SK-N-SH (cell line): ENCODE measurements around the gene DPH7. TPM values are rescaled to one million over a fixed set of nuclear protein-coding genes. Genes with fewer than 3 reads are reported as not detected.
"Not testable (repeated sequence)": the region's sequence is repeated elsewhere in the genome, so short reads cannot be mapped to it uniquely, and the experiment has no call there.

Experiments
- CTCF ChIA-PET: fragments of 300-600, 350-600 bp; formaldehyde crosslinking; extraction: SDS; loops from one replicate; lab custom pipeline; 2021; lab: Yijun Ruan, JAX
- POLR2A ChIA-PET: fragments of 350-600 bp; sonication (Branson Sonifier 250); formaldehyde crosslinking; extraction: SDS; loops from one replicate; lab custom pipeline; 2020; ENCODE audit warnings: antibody characterized with exemption, inconsistent platforms; lab: Yijun Ruan, JAX
- DNase-seq: peaks from one replicate; pipeline ENCODE4 v3.0.0; 2012
- H2AFZ ChIP-seq: fragments of 200-600 bp; sonication (generic); 2 replicates; pipeline ENCODE4 v1.8.1; 2016; ENCODE audit warnings: antibody characterized with exemption, mild to moderate bottlenecking, low read depth
- H3F3A ChIP-seq: fragments of 200-600 bp; sonication (generic); replicated peaks from 2 replicates; pipeline ENCODE3; 2016; ENCODE audit warnings: antibody characterized with exemption, mild to moderate bottlenecking; ENCODE audit not compliant: insufficient read depth
- H3K27ac ChIP-seq, 2 experiments: fragments of 200-500 bp in 1 of 2; fragments of 200-600 bp in 1 of 2; sonication (Bioruptor generic) in 1 of 2; sonication (generic), shearing (Covaris generic) in 1 of 2; 2 replicates each; pipeline versions ENCODE4 v1.5.1 to v1.6.1; 2014 to 2016; ENCODE audit warnings: low read depth in 2 of 2, inconsistent platforms in 1 of 2, low read length in 1 of 2, mild to moderate bottlenecking in 1 of 2, mixed read lengths in 1 of 2
- H3K27me3 ChIP-seq: fragments of 200-600 bp; sonication (generic), shearing (Covaris generic); 2 replicates; pipeline ENCODE4 v1.6.1; 2016; ENCODE audit warnings: mixed run types; ENCODE audit not compliant: insufficient read depth
- H3K36me3 ChIP-seq, 2 experiments: fragments of 200-500 bp in 1 of 2; fragments of 200-600 bp in 1 of 2; sonication (Bioruptor generic) in 1 of 2; sonication (generic) in 1 of 2; replicated peaks in 1 of 2; 2 replicates each; pipeline versions ENCODE3 to v1.5.1; 2014 to 2016; ENCODE audit warnings: low read length in 1 of 2, mild to moderate bottlenecking in 1 of 2; ENCODE audit not compliant: insufficient read depth in 2 of 2, control insufficient read depth in 1 of 2
- H3K4me1 ChIP-seq, 2 experiments: fragments of 200-500 bp in 1 of 2; fragments of 200-600 bp in 1 of 2; sonication (Bioruptor generic) in 1 of 2; sonication (generic), shearing (Covaris generic) in 1 of 2; 2 replicates each; pipeline versions ENCODE4 v1.5.1 to v1.6.1; 2014 to 2016; ENCODE audit warnings: low read depth in 1 of 2, low read length in 1 of 2, mixed run types in 1 of 2; ENCODE audit not compliant: insufficient read depth in 2 of 2, control insufficient read depth in 1 of 2
- H3K4me2 ChIP-seq: fragments of 200-600 bp; sonication (generic), shearing (Covaris generic); 2 replicates; pipeline ENCODE4 v1.6.1; 2017; ENCODE audit warnings: mixed run types
- H3K4me3 ChIP-seq, 2 experiments: fragments of 200-500 bp in 1 of 2; fragments of 200-600 bp in 1 of 2; sonication (Bioruptor generic) in 1 of 2; sonication (generic), shearing (Covaris generic) in 1 of 2; 2 replicates each; pipeline versions ENCODE4 v1.5.1 to v1.8.1; 2014 to 2016; ENCODE audit warnings: low read depth in 2 of 2, inconsistent platforms in 1 of 2, low read length in 1 of 2, mild to moderate bottlenecking in 1 of 2, mixed read lengths in 1 of 2, moderate library complexity in 1 of 2
- H3K79me2 ChIP-seq: fragments of 200-600 bp; sonication (generic); 2 replicates; pipeline ENCODE4 v1.8.1; 2017; ENCODE audit warnings: mild to moderate bottlenecking; ENCODE audit not compliant: insufficient read depth
- H3K9ac ChIP-seq: fragments of 200-600 bp; sonication (generic); 2 replicates; pipeline ENCODE4 v1.6.1; 2017; ENCODE audit warnings: mixed run types
- H3K9me2 ChIP-seq: fragments of 200-600 bp; sonication (generic); 2 replicates; pipeline ENCODE4 v1.6.1; 2017; ENCODE audit warnings: mixed run types
- H3K9me3 ChIP-seq: fragments of 200-600 bp; sonication (generic); 2 replicates; pipeline ENCODE4 v1.6.1; 2017; ENCODE audit warnings: mixed run types, mild to moderate bottlenecking, moderate library complexity
- H4K20me1 ChIP-seq: fragments of 200-600 bp; sonication (generic); 2 replicates; pipeline ENCODE4 v1.6.1; 2017; ENCODE audit warnings: mild to moderate bottlenecking, mixed run types; ENCODE audit not compliant: insufficient read depth
- CHD2 ChIP-seq: fragments of 150-350 bp; IDR thresholded peaks from 2 replicates; pipeline ENCODE4 v1.6.1; 2018; ENCODE audit warnings: low read length; ENCODE audit not compliant: partially characterized antibody
- CTCF ChIP-seq: fragments of 200-600 bp; sonication (generic); IDR thresholded peaks from 2 replicates; pipeline ENCODE4 v1.6.1; 2017; ENCODE audit warnings: antibody characterized with exemption, mild to moderate bottlenecking, moderate library complexity
- ELF1 ChIP-seq: IDR thresholded peaks from 2 replicates; pipeline ENCODE4 v1.4.0; 2012
- EZH2phosphoT487 ChIP-seq: fragments of 200-600 bp; sonication (generic); IDR thresholded peaks from 2 replicates; pipeline ENCODE4 v1.6.1; 2017; ENCODE audit warnings: low read depth, mixed run types, mild to moderate bottlenecking, antibody characterized with exemption, moderate library complexity, borderline replicate concordance
- FOSL2 ChIP-seq: IDR thresholded peaks from 2 replicates; pipeline ENCODE4 v1.4.0; 2012; ENCODE audit warnings: low read depth, mild to moderate bottlenecking, moderate library complexity, borderline replicate concordance
- MEF2A ChIP-seq: IDR thresholded peaks from 2 replicates; pipeline ENCODE4 v1.4.0; 2012; ENCODE audit warnings: low read depth, borderline replicate concordance
- NRF1 ChIP-seq: IDR thresholded peaks from 2 replicates; pipeline ENCODE4 v1.6.1; 2012; ENCODE audit warnings: low read depth, mild to moderate bottlenecking, low read length
- RAD21 ChIP-seq: IDR thresholded peaks from 2 replicates; pipeline ENCODE4 v1.6.1; 2012; ENCODE audit warnings: mild to moderate bottlenecking, low read length
- RCOR1 ChIP-seq: fragments of 150-350 bp; IDR thresholded peaks from 2 replicates; pipeline ENCODE4 v1.6.1; 2017; ENCODE audit warnings: antibody characterized with exemption, low read length
- REST ChIP-seq: IDR thresholded peaks from 2 replicates; pipeline ENCODE4 v1.6.1; 2012; ENCODE audit warnings: mild to moderate bottlenecking, low read depth, low read length, moderate library complexity
- RFX5 ChIP-seq: IDR thresholded peaks from 2 replicates; pipeline ENCODE4 v1.6.1; 2012; ENCODE audit warnings: mild to moderate bottlenecking, improper control_type of control experiment, low read length
- RXRA ChIP-seq: IDR thresholded peaks from 2 replicates; pipeline ENCODE4 v1.4.0; 2012; ENCODE audit warnings: low read depth, mild to moderate bottlenecking, borderline replicate concordance
- TCF12 ChIP-seq: IDR thresholded peaks from 2 replicates; pipeline ENCODE4 v1.4.0; 2012
- TEAD4 ChIP-seq: IDR thresholded peaks from 2 replicates; pipeline ENCODE4 v1.4.0; 2012; ENCODE audit warnings: mild to moderate bottlenecking, borderline replicate concordance; ENCODE audit not compliant: insufficient read depth
- YY1 ChIP-seq: IDR thresholded peaks from 2 replicates; pipeline ENCODE4 v1.4.0; 2012; ENCODE audit warnings: low read depth, mild to moderate bottlenecking
- WGBS: methylation state at CpG from one replicate; pipeline ENCODE4 v1.1.6; 2017; ENCODE audit warnings: low lambda C conversion rate; 5-methylcytosine and 5-hydroxymethylcytosine counted together
- polyA plus RNA-seq, 3 experiments: library from polyadenylated mRNA; depleted of rRNA; stranded (reverse); fragments of >200 nt; gene quantifications; 2 replicates each; pipeline ENCODE4 v1.2.3, GENCODE V29; 2012
- TF ChIP-seq, protein P1 (sequence below): IDR thresholded peaks from 2 replicates; pipeline ENCODE4 v1.4.0; 2012; ENCODE audit warnings: low read depth, borderline replicate concordance
- TF ChIP-seq, protein P2 (sequence below): fragments of 150-350 bp; IDR thresholded peaks from 2 replicates; pipeline ENCODE4 v1.6.1; 2017; ENCODE audit warnings: antibody characterized with exemption, low read length, low read depth, borderline replicate concordance

Gene DPH7
- polyA plus RNA-seq, 1 of the 3 experiments (the other 2 are of a cell fraction) = 59.9 TPM

DNA sequence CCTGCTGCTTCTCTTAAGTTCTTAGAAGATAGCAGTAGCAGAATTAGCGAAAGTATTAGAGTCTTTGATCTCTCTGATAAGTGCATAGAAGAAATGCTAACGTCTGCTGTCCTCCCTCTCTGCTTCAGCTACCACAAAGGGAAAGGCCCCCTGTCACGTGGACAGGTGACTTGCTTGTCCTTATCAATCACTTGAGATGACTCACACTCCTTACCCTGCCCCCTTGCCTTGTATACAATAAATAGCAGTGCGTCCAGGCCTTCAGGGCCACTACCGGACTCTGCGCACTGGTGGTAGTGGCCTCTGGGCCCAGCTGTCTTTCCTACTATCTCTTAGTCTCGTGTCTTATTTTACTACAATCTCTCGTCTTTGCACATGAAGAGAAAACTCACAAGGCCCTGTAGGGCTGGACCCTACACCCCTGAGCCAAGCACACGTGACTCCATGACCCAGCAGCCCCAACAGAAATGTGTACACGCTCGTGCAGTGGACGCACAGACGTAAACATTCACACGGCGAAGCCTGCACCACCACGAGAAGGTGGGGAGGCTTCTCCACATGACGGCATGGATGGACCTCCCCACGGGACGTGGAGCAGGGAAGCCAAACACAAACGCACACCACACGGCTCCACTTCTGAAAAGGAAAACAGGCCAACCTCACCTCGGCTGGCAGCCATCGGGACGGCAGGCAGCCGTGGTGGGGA is 66.8 kb downstream of the DPH7 start:
- H3K36me3 ChIP-seq = no peaks in the 10 kb centered on the region
- no peaks in the 10 kb centered on the region for H4K20me1 ChIP-seq
- TF ChIP-seq, protein P1, sequence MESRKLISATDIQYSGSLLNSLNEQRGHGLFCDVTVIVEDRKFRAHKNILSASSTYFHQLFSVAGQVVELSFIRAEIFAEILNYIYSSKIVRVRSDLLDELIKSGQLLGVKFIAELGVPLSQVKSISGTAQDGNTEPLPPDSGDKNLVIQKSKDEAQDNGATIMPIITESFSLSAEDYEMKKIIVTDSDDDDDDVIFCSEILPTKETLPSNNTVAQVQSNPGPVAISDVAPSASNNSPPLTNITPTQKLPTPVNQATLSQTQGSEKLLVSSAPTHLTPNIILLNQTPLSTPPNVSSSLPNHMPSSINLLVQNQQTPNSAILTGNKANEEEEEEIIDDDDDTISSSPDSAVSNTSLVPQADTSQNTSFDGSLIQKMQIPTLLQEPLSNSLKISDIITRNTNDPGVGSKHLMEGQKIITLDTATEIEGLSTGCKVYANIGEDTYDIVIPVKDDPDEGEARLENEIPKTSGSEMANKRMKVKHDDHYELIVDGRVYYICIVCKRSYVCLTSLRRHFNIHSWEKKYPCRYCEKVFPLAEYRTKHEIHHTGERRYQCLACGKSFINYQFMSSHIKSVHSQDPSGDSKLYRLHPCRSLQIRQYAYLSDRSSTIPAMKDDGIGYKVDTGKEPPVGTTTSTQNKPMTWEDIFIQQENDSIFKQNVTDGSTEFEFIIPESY = no peak
- TF ChIP-seq RXRA (no peak), NRF1 (no peak), EZH2phosphoT487 (no peak), TCF12 (no peak), MEF2A (no peak), YY1 (no peak), RAD21 (no peak), FOSL2 (no peak), TEAD4 (no peak), REST (no peak), RFX5 (no peak), RCOR1 (no peak), CHD2 (no peak), CTCF (no peak), ELF1 (no peak)
- TF ChIP-seq, protein P2, sequence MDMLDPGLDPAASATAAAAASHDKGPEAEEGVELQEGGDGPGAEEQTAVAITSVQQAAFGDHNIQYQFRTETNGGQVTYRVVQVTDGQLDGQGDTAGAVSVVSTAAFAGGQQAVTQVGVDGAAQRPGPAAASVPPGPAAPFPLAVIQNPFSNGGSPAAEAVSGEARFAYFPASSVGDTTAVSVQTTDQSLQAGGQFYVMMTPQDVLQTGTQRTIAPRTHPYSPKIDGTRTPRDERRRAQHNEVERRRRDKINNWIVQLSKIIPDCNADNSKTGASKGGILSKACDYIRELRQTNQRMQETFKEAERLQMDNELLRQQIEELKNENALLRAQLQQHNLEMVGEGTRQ = no peak
- no peak for DNase-seq
- H3K9me3 ChIP-seq = no peaks in the 10 kb centered on the region
- H3K79me2 ChIP-seq = no peaks in the 10 kb centered on the region
- no peak overlapping the region for H3K4me3 ChIP-seq
- H3K9me2 ChIP-seq = no peaks in the 10 kb centered on the region
- H3K4me1 ChIP-seq = no peaks in the 10 kb centered on the region
- CTCF ChIA-PET = no interaction called here
- no peak overlapping the region for H3K9ac ChIP-seq
- POLR2A ChIA-PET = no interaction called here
- H3K27me3 ChIP-seq = no peaks in the 10 kb centered on the region
- no peak overlapping the region for H3K27ac ChIP-seq
- WGBS = 87% methylated on average over 25 of the region's 25 CpGs
- no peak overlapping the region for H3K4me2 ChIP-seq
- no peak overlapping the region for H2AFZ ChIP-seq
- peaks cover 5% of the 10 kb centered on the region for H3F3A ChIP-seq

DNA sequence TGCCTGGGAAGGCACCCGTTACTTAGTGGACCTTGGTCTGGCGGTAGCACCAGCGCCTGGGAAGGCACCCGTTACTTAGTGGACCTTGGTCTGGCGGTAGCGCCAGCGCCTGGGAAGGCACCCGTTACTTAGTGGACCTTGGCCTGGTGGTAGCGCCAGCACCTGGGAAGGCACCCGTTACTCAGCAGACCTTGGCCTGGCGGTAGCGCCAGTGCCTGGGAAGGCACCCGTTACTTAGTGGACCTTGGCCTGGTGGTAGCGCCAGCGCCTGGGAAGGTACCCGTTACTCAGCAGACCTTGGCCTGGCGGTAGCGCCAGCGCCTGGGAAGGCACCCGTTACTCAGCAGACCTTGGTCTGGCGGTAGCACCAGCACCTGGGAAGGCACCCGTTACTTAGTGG is 67.6 kb downstream of the DPH7 start:
- 98% methylated on average over 8 of the region's 22 CpGs for WGBS
- H3K36me3 ChIP-seq, H3K4me1 ChIP-seq, H4K20me1 ChIP-seq, H3K4me3 ChIP-seq, H3K27me3 ChIP-seq, H2AFZ ChIP-seq, H3F3A ChIP-seq, H3K9me3 ChIP-seq, H3K4me2 ChIP-seq, H3K27ac ChIP-seq, H3K9me2 ChIP-seq, CTCF ChIA-PET, H3K79me2 ChIP-seq, H3K9ac ChIP-seq, POLR2A ChIA-PET, DNase-seq: not testable (repeated sequence)
